Left ventricle myocardium superior (tissue), 1 donor: ENCODE measurements around the gene PHACTR1. TPM values are rescaled to one million over a fixed set of nuclear protein-coding genes. Genes with fewer than 3 reads are reported as not detected.

ENCODE experiments used
- ATAC-seq: fragments of 200-7000 bp; cut with Tn5 transposase; one replicate; pipeline ENCODE4 v1.9.1; 2020; ENCODE audit warnings: mild to moderate bottlenecking, moderate library complexity
- DNase-seq: peaks from one replicate; pipeline ENCODE4 v3.0.0-alpha.2; 2020
- intact Hi-C: fragments of 100-400 bp; cut with micrococcal nuclease; formaldehyde crosslinking; loops from one replicate; pipeline ENCODE4 v1.11.0; 2022
- total RNA-seq: library from RNA; stranded (reverse); fragmentation: NEBNext Ultra II Directional; extraction: Animal tissue kit (Norgen Biotek cat#: 25700); gene quantifications from one replicate; pipeline ENCODE4 v1.2.1, GENCODE V29; 2021
- donor health status: DM: no; HTN: yes; CAD: no; lungs with severe emphysema.

Gene PHACTR1
- total RNA-seq, 1 donor from 2014 or later = 124 TPM

DNA sequence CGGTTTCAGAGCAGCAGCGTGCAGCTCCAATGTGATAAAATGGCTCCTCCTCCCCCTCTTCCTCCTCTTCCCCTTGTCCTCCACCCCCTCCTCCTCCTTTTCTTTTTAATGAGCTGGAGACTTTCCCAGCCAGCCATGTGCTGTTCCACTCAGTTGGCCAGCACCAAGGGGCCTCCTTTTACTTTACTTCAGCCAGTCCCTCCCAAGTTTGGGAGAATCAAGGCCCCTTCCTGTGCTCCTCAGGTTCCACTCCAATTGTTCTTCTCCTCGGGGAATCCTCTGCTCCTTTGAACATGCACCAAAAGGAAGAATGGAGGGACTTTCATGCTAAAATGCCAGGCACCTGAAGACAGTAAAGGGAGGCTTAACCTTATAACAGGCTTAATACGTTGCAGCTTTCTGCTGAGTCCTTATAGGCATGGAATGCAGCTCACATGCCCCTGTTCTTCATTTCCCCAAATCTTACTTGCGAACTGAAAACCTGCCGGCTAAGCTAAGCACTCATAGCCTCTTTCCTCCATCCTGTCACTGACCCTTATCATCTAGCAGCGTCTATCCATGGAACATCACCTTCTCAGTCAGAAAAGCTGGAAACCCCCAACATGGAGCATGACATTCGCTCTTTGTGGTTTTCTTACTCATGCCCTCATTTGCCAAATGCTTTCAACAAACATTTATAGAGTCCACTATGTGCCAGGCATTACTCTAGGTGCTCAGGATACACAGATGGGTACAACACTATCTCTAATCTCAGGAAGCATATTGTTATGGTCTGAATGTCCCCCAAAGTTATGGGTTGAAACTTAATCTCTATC is 170.6 kb downstream of the PHACTR1 start:
- ATAC-seq = peak; percentile 80
- no peak for DNase-seq
- intact Hi-C loops = no loop called here

DNA sequence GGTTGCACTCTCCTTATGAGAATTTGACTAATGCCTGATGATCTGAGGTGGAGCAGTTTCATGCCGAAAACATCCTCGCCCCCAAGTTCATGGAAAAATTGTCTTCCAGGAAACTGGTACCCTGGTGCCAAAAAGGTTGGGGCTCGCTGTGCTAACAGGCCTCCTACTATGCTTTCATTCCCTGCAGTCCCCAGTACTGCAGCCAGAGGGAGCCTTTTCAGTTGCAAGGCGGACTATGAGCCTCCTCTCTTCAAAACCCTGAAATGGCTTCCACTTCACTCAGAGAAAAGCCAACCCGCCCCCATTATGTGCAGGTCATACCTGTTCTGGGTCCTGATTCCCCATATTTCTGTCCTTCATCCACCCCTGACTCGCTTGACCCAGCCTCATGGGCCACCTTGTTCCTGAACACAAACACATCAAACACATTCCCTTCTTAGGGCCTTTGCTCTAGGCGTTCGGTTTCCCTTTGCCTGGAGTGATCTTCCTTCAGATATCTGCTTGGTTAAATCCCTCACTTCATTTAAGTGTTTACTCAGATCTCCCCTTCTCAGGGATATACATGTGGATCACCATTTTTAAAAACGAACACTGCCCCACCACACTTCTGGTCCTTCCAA is 173.7 kb downstream of the PHACTR1 start:
- intact Hi-C loops = no loop called here
- ATAC-seq = no peak
- no peak for DNase-seq

DNA sequence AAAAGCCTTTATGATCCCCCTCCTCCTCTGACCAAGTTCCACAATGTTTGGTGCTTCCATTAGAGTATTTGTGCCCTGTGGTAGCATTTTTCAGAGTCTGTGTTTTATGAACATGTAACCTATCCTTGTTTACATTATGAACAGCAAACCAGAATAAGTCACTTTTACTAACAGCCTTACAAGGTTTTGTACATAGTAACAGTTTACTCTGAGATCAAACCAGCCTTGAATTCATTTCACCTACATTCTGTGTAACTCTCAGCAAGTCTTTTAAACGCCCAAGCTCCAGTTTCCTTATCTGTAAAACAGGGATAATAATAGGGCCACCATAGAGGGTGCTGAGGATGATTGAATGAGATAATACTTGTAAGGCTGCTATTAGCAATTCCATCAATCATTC is 175.0 kb downstream of the PHACTR1 start:
- DNase-seq = no peak
- no peak for ATAC-seq
- intact Hi-C loops = no loop called here

DNA sequence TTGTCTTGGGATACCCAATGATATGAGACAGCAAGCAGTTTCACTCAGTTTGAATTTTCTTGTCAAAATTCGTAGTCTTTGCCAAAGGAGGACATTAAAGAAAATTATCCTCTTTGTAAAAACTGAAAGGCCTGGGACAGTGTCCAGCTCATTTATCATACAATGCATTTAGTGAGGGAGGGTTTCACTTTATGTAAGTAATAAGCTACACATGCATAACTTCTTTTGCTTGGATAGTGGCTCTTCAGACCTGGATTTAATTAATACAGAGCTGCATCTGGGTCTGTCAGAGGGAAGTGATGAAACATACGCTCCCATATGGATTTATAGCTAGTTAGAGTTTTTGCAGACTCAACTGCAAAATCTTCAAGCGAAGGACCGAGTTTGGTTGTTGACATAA is 175.6 kb downstream of the PHACTR1 start:
- intact Hi-C loops = no loop called here
- ATAC-seq = no peak

DNA sequence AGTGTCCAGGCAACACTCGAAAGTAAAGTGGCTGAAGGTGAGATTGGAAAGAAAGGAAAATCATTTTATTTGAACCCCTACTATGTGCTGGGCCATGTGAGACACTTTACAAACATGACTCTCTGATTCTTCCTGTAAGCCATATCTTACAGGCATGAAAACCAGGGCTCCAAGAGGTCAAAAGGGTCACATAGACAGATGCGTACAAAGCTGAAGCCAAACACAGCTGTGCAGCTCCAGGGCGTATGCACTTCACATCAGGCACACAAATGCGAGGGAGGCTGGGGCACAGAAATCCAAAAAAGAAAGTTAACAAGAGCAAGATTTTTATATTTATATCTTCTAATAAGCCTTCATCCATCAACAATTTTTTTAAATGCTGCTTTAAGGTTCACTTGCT is 176.5 kb downstream of the PHACTR1 start:
- intact Hi-C loops = no loop called here
- DNase-seq = no peak
- ATAC-seq = no peak

More for the DNA sequence above, 175.6 kb downstream of the PHACTR1 start:
- no peak for DNase-seq

DNA sequence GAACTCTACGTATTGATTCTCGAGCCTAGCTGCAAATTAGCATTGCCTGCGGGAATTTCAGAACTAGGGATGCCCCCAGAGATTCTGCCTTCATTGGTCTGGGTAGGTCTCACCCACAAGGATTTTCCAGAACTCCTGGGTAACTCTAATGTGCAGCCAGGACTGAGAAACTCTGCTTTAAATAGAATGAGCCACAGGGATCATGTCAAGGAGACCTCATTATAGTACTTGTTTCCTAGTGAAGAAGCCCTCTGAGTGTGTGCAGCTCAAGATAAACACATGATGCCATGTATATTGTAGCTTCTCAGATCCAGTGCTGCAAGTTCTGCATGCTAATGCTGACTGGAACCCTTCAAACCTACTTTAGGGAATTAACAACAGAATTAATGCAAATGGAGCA is 179.2 kb downstream of the PHACTR1 start:
- ATAC-seq = peak; percentile 76
- intact Hi-C loops = no loop called here

DNA sequence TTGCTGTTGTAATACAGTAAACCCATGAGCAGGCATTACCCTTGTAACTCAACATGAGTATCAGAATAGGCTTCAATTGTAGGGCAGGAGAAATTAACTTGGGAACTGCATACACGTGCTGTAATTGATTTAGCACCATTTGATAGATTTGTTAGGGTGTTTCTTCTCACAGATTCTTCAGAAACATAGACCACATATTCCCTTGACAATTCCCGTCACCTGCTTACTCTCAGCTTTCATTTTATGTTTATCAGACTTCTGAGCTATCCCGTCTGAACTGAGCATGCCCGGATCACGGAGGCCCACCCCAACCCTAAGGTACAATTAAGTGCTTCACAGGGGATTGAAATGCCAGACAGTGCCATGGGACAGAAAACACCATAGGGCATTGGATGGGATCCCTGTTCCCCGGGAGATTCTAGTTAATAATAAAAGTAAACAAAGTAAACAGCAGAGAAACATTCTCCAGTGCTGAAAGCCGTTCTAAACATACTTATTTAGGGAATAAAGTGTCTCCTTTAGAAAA is 179.7 kb downstream of the PHACTR1 start:
- intact Hi-C loops = no loop called here
- peak; percentile 67 for ATAC-seq
- no peak for DNase-seq

More for the DNA sequence above, 179.2 kb downstream of the PHACTR1 start:
- no peak for DNase-seq

DNA sequence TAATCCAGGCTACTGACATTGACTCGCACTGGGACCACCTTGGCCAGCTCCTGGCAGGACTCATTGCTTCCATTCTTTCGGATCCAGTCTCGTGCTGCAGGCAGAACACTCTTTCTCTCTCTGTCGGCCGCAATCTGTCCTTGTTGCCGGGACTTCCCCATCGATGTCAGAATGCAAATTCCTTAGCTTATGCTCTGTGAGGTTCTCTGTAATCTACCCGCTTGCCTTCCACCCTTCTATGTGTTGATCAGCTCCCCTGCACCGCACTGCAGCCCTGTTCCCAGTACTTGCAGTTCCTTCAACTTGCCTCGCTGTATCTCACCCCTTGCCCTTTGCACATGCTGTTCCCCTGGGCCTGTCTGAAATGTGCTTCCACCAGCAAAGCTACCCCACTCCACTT is 182.0 kb downstream of the PHACTR1 start:
- ATAC-seq (no peak), DNase-seq (no peak)
- intact Hi-C loops = no loop called here

DNA sequence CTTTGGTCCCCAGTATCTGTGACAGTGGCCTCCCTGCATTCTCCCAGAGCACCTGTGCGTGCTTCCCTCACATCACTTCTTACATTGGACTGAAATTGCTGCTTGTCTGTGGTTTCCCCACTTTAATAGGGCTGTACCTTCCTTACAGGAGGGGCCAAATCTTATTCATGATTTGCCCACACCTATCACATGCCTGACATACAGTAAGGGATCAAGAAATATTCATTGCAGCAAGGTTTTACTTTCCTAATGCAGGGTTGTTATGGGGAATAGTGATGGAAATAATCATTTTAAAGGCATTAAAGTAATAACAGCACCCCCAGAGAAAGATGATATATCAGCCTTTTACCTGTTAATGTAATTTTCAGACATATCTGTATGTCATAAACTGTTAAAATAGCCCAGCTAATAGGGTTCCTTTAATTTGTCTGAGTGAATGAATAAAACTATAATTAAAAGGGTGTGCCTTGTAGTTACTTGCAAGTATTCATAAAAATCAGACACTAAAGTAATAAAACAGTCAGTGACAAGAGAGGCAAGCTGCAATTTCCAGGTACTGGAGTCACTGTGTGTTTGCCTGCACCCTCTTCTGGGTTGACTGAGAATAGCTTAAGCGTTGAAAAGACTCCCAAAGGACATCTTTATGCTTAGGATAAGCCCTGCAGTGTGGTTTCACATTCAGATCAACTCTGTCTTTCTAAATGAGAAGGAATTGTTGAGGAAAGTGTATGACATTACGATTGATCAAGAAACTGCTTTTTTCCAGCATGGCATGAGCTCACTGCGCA is 182.7 kb downstream of the PHACTR1 start:
- ATAC-seq (no peak), DNase-seq (no peak)
- intact Hi-C loops = no loop called here

DNA sequence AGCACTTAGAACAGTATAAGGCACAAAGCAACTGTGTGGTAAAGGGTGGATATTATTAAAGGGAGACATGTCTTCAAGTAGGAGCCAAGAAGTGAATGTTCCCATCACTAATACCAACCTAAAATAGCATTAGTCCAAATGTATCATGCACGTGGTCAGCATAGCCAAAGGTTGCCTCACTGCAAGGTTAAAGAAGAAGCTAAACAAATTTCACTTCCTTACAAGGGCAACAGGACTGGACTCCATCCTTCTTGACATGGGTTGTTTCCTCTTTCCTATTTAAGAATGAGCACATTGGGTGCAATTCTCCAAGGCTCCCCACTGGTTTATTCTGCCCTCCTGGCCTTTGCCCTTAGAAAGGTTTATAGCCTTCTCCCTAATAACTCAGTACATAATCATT is 186.7 kb downstream of the PHACTR1 start:
- intact Hi-C loops = no loop called here
- ATAC-seq (peak; percentile 76), DNase-seq (no peak)

DNA sequence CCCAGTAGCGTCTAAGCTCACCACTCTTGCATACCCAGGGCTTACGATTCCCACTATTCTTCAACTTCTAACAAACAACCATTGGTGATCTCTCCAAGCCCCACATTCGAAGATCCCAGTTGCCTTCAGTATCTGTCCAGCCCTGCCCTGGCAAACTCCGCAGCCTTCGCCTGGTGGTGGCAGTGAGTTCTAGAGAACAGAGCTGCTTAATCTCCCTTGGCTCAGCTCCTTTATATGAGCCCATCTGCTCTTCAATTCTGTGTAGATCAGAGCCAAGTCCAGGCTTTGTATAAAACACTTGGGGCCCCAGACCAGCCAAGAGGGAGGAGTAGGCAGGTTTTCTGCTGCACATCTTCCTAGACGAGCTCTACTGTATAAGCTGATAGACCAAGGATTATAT is 193.3 kb downstream of the PHACTR1 start:
- ATAC-seq (peak; percentile 85), DNase-seq (peak; percentile 58)
- intact Hi-C loops = loop anchor here (10.0 kb wide), 1 partner anchor 395 kb away; no protein-coding TSS in a partner anchor

DNA sequence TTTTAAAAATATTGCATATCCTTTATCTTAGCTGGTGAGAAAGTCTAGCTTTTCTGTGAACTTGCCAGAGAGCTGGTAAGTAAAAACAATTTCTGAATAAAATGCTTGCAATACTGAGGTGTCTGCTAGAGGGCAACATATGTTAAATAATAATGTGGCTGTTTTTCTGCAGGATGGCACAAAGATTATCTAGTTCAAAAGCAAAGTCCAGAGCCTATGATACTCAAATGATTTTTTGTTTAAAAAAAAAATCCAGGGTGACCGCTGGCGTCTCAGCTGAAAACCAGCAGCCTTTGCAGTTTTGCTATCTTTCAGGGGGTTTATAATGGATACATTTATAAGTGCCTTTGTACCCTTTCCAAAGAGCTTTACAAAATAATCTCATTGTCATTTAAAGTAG is 194.9 kb downstream of the PHACTR1 start:
- ATAC-seq = peak; percentile 33
- DNase-seq = no peak
- intact Hi-C loops = loop anchor here (10.0 kb wide), 1 partner anchor 393 kb away; no protein-coding TSS in a partner anchor

DNA sequence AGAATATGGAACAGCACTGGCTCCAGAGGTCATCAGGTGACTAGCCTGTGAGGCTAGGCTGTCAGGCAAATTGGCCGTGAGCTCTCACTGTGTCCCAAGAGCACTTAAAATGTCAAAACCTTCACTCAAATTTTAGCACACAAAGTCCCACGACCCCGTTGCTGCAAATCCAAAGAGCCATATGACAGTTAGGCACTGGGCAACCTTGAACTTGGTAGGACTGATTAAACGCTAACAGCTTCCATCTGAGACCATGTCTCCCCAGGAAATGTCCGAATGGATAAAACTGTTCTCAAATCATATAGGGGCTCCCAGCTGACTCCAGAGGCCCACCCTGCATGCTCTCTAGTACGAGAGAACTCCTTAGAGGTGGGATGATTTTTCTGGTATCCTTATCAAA is 196.6 kb downstream of the PHACTR1 start:
- peak; percentile 12 for ATAC-seq
- intact Hi-C loops = loop anchor here (10.0 kb wide), 1 partner anchor 392 kb away; no protein-coding TSS in a partner anchor
- DNase-seq = no peak

DNA sequence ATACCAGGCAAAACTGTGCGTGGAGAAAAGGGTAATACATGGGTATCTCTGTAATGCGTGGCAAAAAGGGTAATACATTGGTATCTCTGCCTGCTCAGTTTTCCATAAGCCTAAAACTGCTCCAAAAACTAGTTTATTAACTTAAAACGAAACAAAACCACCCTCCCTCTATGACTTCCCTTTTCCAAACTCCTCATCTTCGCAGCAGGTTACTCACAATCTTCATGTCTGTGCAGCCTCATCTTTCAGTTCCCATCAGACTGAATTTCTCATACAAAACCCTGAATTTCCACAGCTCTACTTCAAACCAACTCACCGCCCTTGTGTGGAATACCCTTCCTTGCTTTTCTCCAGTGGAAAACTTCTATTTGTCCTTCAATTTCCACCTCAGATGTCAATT is 199.4 kb downstream of the PHACTR1 start:
- intact Hi-C loops = loop anchor here (10.0 kb wide), 1 partner anchor 389 kb away; no protein-coding TSS in a partner anchor
- DNase-seq = no peak
- no peak for ATAC-seq

DNA sequence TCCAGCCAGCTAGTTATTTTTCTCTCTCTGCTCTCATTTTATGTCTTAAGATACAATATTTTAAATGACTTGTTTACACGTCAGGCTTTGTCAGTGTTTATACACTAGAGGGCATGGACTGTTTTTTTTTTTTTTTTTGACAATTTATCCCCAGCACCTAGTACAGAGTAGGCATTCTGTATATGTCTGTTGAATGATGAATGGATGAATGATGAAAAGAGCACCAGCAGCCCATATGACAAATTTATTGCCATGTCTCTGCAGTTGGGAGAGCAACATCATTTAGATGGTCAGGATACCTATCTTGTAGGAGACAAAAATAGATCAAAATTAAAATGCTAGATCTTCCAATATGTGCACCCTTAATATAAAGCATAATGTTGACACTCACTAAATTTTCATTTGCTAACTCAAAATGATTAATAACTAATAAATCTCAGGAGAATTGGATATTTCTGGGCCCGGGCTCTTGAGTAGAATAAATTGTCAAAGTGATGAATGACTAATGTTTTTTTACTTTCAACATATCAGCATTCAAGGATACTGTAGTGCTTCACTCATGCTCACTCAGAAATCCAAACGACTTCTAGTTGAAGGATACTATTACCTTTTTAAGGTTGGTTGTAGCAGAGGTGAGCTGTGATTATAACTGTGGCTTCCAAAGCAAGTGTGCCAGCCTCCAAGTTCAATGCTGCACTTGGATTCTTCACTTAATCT is 200.0 kb downstream of the PHACTR1 start:
- intact Hi-C loops = loop anchor here (10.0 kb wide), 1 partner anchor 388 kb away; no protein-coding TSS in a partner anchor
- no peak for DNase-seq
- no peak for ATAC-seq

DNA sequence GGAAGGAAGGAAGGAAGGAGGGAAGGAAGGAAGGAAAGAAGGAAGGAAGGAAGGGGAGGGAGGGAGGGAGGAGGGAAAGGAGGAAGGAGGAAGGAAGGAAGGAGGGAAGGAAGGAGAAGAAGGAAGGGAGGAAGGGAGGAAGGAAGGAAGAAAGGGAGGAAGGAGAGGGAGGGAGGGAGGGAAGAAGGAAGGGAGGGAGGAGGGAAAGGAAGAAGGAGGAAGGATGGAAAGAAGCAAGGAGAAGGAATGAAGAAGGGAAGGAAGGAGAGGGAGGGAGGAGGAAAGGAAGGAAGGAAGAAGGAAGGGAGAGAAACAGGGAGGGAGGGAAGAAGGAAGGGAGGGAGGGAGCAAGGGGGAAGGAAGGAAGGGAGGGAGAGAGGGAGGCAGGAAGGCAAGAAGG is 204.9 kb downstream of the PHACTR1 start:
- DNase-seq (no peak), ATAC-seq (no peak)
- intact Hi-C loops = no loop called here

DNA sequence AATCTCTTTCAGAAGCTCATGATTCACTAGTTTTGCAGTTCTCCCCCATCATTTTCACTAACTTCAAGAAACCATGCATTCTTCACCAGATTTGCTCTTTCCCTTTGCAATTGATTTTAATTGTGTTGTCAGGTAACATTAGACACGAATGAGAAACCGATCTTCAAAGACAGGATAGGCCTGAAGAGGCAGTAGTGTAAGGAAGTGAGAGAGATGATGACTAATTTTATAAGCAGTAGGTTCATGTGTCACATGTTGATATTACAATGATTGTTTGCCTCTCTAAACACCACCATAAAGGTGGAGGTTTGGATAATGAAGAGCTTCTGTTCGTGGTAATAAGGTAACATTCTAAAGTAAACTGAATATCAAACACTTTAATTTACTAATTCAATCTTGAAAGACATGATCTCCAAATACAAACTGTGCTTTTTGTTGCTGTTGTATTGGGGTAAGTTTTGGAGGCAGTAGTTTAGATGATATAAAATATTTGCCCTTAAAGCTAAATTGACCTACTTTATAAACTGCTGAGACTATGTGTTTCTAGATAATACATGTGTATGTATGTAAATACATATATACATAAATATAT is 207.2 kb downstream of the PHACTR1 start:
- ATAC-seq = no peak
- intact Hi-C loops = no loop called here
- no peak for DNase-seq

DNA sequence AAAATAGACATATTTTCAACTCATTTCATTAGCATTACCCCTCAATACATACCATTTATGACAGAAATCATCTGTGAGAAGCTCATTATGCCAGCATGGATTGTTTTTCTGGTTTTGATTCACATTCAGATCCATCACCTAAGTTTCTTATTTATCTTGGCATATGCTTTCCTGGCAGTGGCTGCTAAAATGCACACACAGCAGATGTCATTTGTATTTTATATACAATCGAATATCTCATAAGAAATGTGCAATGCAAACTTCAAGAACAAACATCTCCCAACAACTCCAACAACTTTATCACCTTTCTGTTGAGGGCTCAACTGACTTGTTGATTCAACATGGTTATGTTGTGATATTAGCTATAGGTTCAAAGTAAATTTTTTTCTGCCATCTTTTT is 208.3 kb downstream of the PHACTR1 start:
- intact Hi-C loops = no loop called here
- ATAC-seq (no peak), DNase-seq (no peak)

DNA sequence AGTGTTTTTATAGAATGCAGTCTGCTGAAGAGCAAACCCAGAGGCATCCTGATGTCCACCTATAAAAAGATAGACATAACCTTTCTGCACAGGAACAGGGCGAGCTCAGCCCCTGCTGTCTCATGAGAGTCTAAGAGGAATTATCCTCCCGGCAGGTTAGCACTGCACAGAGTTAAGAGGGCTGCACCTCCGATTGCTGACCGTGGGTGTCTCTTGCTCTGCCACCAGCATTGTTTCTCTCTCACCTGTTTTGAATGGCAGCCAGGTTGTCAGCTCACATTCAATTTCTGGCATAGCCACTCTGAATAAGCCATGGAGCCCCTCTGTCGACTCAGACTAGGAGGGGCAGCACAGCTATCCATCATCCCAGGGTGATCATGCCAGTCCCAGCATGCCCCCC is 211.2 kb downstream of the PHACTR1 start:
- intact Hi-C loops = no loop called here
- ATAC-seq = no peak
- no peak for DNase-seq
